HepG2 (cell line): ENCODE results near the gene NFKBIA. TPM values are rescaled to one million over a fixed set of nuclear protein-coding genes. Genes with fewer than 3 reads are reported as not detected.

ENCODE experiments used
- ELF1 ChIP-seq: sonication (generic); formaldehyde crosslinking; IDR thresholded peaks from 2 replicates; pipeline ENCODE4 v1.4.0; 2020; ENCODE audit warnings: missing genetic modification reagents
- FLYWCH1 ChIP-seq: sonication (generic); formaldehyde crosslinking; IDR thresholded peaks from 2 replicates; pipeline ENCODE4 v1.8.1; 2023; ENCODE audit warnings: mild to moderate bottlenecking, missing genetic modification reagents
- MNT ChIP-seq: fragments of 450-650 bp; IDR thresholded peaks from 2 replicates; pipeline ENCODE4 v1.6.1; 2016
- MYNN ChIP-seq: sonication (generic); formaldehyde crosslinking; IDR thresholded peaks from 2 replicates; pipeline ENCODE4 v1.4.0; 2020; ENCODE audit warnings: mild to moderate bottlenecking, low read depth, missing genetic modification reagents
- ONECUT2 ChIP-seq: sonication (generic); formaldehyde crosslinking; IDR thresholded peaks from 2 replicates; pipeline ENCODE4 v1.4.0; 2020; ENCODE audit warnings: missing genetic modification reagents
- POLR2AphosphoS2 ChIP-seq: IDR thresholded peaks from 2 replicates; pipeline ENCODE4 v1.6.1; 2011; ENCODE audit warnings: low read depth, low read length, improper control_type of control experiment
- RFXANK ChIP-seq: IDR thresholded peaks from 2 replicates; pipeline ENCODE4 v1.6.1; 2016
- SIX4 ChIP-seq: sonication (generic); formaldehyde crosslinking; IDR thresholded peaks from 2 replicates; pipeline ENCODE4 v1.4.0; 2020; ENCODE audit warnings: missing genetic modification reagents
- SMAD1 ChIP-seq: sonication (generic); formaldehyde crosslinking; IDR thresholded peaks from 2 replicates; pipeline ENCODE4 v1.4.0; 2020; ENCODE audit warnings: missing genetic modification reagents, low read depth, mild to moderate bottlenecking, borderline replicate concordance
- SOX13 ChIP-seq, 3 experiments: fragments of 450-650 bp in 1 of 3; sonication (generic) in 1 of 3; formaldehyde crosslinking in 1 of 3; IDR thresholded peaks in 2 of 3; conservative IDR thresholded peaks in 1 of 3; 2 replicates each; pipeline versions ENCODE4 v1.5.0 to v1.6.1; 2016 to 2020; ENCODE audit warnings: antibody characterized with exemption in 1 of 3, mild to moderate bottlenecking in 1 of 3, missing compliant biosample characterization in 1 of 3, missing genetic modification reagents in 1 of 3, moderate library complexity in 1 of 3
- TARDBP ChIP-seq: sonication (generic); formaldehyde crosslinking; IDR thresholded peaks from 2 replicates; pipeline ENCODE4 v1.8.0; 2022; ENCODE audit warnings: mild to moderate bottlenecking, missing genetic modification reagents
- UBTF ChIP-seq: sonication (generic); formaldehyde crosslinking; IDR thresholded peaks from 2 replicates; pipeline ENCODE4 v1.4.0; 2020; ENCODE audit warnings: mild to moderate bottlenecking, missing genetic modification reagents
- WIZ ChIP-seq: sonication (generic); formaldehyde crosslinking; IDR thresholded peaks from 2 replicates; pipeline ENCODE4 v1.5.1; 2020; ENCODE audit warnings: mild to moderate bottlenecking, missing genetic modification reagents
- ZNF136 ChIP-seq: sonication (generic); formaldehyde crosslinking; IDR thresholded peaks from 2 replicates; pipeline ENCODE4 v1.8.1; 2022; ENCODE audit warnings: low read depth, mild to moderate bottlenecking, moderate library complexity, missing genetic modification reagents
- ZNF142 ChIP-seq: sonication (generic); formaldehyde crosslinking; IDR thresholded peaks from 2 replicates; pipeline ENCODE4 v1.4.0; 2020; ENCODE audit warnings: missing genetic modification reagents
- ZNF33B ChIP-seq: sonication (generic); formaldehyde crosslinking; IDR thresholded peaks from 2 replicates; pipeline ENCODE4 v1.5.1; 2020; ENCODE audit warnings: mild to moderate bottlenecking, missing genetic modification reagents
- ZNF629 ChIP-seq: sonication (generic); formaldehyde crosslinking; conservative IDR thresholded peaks from 2 replicates; pipeline ENCODE4 v1.5.0; 2020; ENCODE audit warnings: missing genetic modification reagents
- ZNF720 ChIP-seq: sonication (generic); formaldehyde crosslinking; IDR thresholded peaks from 2 replicates; pipeline ENCODE4 v1.4.0; 2020; ENCODE audit warnings: missing genetic modification reagents
- ZNF75D ChIP-seq: sonication (generic); formaldehyde crosslinking; IDR thresholded peaks from 2 replicates; pipeline ENCODE4 v1.8.1; 2023; ENCODE audit warnings: missing genetic modification reagents, mild to moderate bottlenecking, borderline replicate concordance
- ZNF768 ChIP-seq: sonication (generic); formaldehyde crosslinking; IDR thresholded peaks from 2 replicates; pipeline ENCODE4 v1.4.0; 2020; ENCODE audit warnings: missing genetic modification reagents
- polyA plus RNA-seq, 8 experiments: library from polyadenylated mRNA; depleted of rRNA in 3 of 8; stranded (reverse) in 7 of 8; unstranded in 1 of 8; fragments of >200 nt; fragmentation: Illumina TruSeq in 4 of 8; extraction: Trizol in 4 of 8; gene quantifications; 2 replicates each; pipeline versions ENCODE4 v1.2.1 to v1.2.3, GENCODE V29; 2011 to 2016; ENCODE audit warnings: low read depth in 4 of 8, missing spikeins in 1 of 8, mixed read lengths in 1 of 8; ENCODE audit not compliant: insufficient read depth in 1 of 8
- total RNA-seq, 5 experiments: library from RNA; depleted of rRNA; stranded (reverse); fragments of >200 nt; fragmentation: Illumina TruSeq; extraction: Trizol; gene quantifications; 2 replicates each; pipeline ENCODE4 v1.2.3, GENCODE V29; 2016; ENCODE audit warnings: low read depth in 1 of 5

The NFKBIA gene
- total and polyA plus RNA-seq, 2 of the 13 experiments (the other 11 are each of a cell fraction or from before 2014, with no cell fraction given): 197 to 319 TPM

GRCh38 chr14:35402323-35403113 is 2.0 kb downstream of the NFKBIA start (continued):
- TF ChIP-seq SIX4 (CRISPR knock-in tag) (no peak), MYNN (no peak), ZNF142 (CRISPR knock-in tag) (peak; percentile 65; the same call in 1 of the 2 replicates), ZNF136 (0 out of 2 replicates have a peak, but pooled peaks have one; percentile 13), SMAD1 (CRISPR knock-in tag) (0 out of 2 replicates have a peak, but pooled peaks have one; percentile 9), SOX13 (IDR thresholded peaks at IDR 0.05) (no peak), SOX13 (CRISPR knock-in tag; conservative IDR thresholded peaks at IDR 0.05 in 1 of 2, IDR thresholded peaks at IDR 0.05 in 1 of 2) (0 out of 4 replicates have a peak, but pooled peaks of 1 of the 2 experiments have one; percentile 36), ZNF75D (CRISPR knock-in tag) (no peak), ZNF33B (CRISPR knock-in tag) (no peak), MNT (no peak), ELF1 (CRISPR knock-in tag) (peak; percentile 5; the same call in 1 of the 2 replicates), ZNF629 (CRISPR knock-in tag) (no peak), ONECUT2 (CRISPR knock-in tag) (0 out of 2 replicates have a peak, but pooled peaks have one; percentile 5), UBTF (CRISPR knock-in tag) (no peak), ZNF720 (CRISPR knock-in tag) (no peak), FLYWCH1 (CRISPR knock-in tag) (no peak), WIZ (CRISPR knock-in tag) (no peak; the same call in 1 of the 2 replicates), POLR2AphosphoS2 (no peak), RFXANK (CRISPR knock-in tag) (no peak), ZNF768 (no peak; the same call in 1 of the 2 replicates), TARDBP (no peak)
